SH-SY5Y (cell line): Measurements from ENCODE around the gene ZNF554.

ENCODE experiments used
- GATA2 ChIP-seq: IDR thresholded peaks from 2 replicates; pipeline ENCODE4 v1.6.1; 2011; ENCODE audit warnings: mild to moderate bottlenecking, low read depth, low read length
- GATA3 ChIP-seq: IDR thresholded peaks from 2 replicates; pipeline ENCODE4 v1.6.1; 2011; ENCODE audit warnings: low read depth, mild to moderate bottlenecking, low read length, moderate library complexity

GRCh38 chr19:2840794-2841791 lies 21.4 kb downstream of the ZNF554 start, which contains the start of gene ZNF555:
- no peak for TF ChIP-seq GATA2
- no peak for TF ChIP-seq GATA3
